ENCODE data around the gene COL28A1.

Gene COL28A1

DNA sequence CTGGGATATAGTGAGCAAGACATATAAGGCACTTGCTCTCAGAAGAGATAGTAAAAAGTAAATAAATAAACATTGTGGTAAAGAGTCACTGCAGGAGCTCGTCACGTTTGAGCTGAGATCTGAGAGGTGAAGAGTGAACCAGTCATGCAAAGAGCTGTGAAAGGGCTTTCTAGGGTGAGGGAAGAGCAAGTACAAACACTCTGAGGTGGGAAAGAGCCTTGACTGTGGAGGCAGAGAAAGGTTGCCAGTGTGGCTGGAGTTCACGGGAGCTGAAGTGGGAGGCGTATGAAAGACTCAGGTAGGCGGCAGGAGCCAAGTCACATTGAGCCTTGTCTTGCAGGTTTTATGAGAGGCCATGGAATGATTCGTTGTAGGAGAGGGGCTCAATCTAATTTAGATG lies 212.3 kb downstream of the COL28A1 start:
- Histone ChIP-seq H3K4me2 (ENCODE audit: low read depth, low read length, poor library complexity, severe bottlenecking) (no peak overlapping the region), H3K4me3 (ENCODE audit: low read length, poor library complexity, severe bottlenecking) (no peak overlapping the region)

DNA sequence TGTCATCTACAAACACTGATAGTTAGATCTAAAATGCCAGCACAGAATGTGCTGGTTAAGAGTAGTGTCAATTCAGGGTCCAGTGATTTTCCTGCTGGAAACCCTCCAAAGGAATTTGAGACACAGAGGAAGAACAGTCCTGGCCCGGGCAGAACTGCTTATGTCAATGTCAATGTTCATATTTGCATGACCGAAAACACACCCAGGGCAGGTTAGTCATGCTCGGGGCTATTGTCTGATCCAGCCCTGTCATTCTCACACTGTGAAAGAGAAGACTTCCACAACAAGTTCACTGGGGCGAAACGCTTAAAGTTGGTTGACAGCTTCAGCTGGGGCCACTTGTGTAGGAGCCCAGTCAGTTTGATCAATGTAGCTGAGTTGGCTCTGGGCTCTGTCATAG lies 214.0 kb downstream of the COL28A1 start:
- Histone ChIP-seq H3K9me3 (ENCODE audit: insufficient read depth, low read depth, low read length) (no peaks in the 10 kb centered on the region), H3K79me2 (ENCODE audit: insufficient read depth, low read length) (no peaks in the 10 kb centered on the region), H3K36me3 (ENCODE audit: insufficient read depth, low read length) (no peaks in the 10 kb centered on the region), H3K4me2 (ENCODE audit: low read depth, low read length, poor library complexity, severe bottlenecking) (no peak overlapping the region), H3K4me3 (ENCODE audit: low read length, poor library complexity, severe bottlenecking) (no peak overlapping the region), H2AFZ (ENCODE audit: low read length) (no peak overlapping the region), H3K4me1 (ENCODE audit: insufficient read depth, low read length, poor library complexity, severe bottlenecking) (no peaks in the 10 kb centered on the region), H3K9ac (ENCODE audit: low read depth, low read length, poor library complexity, severe bottlenecking) (no peak overlapping the region), H3F3A (ENCODE audit: low read depth) (no peaks in the 10 kb centered on the region), H3K9me2 (replicated peaks; ENCODE audit: low read depth, low read length) (no peaks in the 10 kb centered on the region), H4K20me1 (ENCODE audit: insufficient read depth, low read length, poor library complexity, severe bottlenecking) (no peaks in the 10 kb centered on the region), H3K27me3 (ENCODE audit: insufficient read depth, low read length, poor library complexity, severe bottlenecking) (no peaks in the 10 kb centered on the region)
- TF ChIP-seq, protein P1, sequence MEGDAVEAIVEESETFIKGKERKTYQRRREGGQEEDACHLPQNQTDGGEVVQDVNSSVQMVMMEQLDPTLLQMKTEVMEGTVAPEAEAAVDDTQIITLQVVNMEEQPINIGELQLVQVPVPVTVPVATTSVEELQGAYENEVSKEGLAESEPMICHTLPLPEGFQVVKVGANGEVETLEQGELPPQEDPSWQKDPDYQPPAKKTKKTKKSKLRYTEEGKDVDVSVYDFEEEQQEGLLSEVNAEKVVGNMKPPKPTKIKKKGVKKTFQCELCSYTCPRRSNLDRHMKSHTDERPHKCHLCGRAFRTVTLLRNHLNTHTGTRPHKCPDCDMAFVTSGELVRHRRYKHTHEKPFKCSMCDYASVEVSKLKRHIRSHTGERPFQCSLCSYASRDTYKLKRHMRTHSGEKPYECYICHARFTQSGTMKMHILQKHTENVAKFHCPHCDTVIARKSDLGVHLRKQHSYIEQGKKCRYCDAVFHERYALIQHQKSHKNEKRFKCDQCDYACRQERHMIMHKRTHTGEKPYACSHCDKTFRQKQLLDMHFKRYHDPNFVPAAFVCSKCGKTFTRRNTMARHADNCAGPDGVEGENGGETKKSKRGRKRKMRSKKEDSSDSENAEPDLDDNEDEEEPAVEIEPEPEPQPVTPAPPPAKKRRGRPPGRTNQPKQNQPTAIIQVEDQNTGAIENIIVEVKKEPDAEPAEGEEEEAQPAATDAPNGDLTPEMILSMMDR (conservative IDR thresholded peaks at IDR 0.05; ENCODE audit: low read length) = no peak
- no peak for TF ChIP-seq EZH2phosphoT487 (IDR thresholded peaks at IDR 0.05; ENCODE audit: borderline replicate concordance)

More for the DNA sequence above, 212.3 kb downstream of the COL28A1 start:
- Histone ChIP-seq H3K9me2 (replicated peaks; ENCODE audit: low read depth, low read length) (no peaks in the 10 kb centered on the region), H3K27me3 (ENCODE audit: insufficient read depth, low read length, poor library complexity, severe bottlenecking) (no peaks in the 10 kb centered on the region), H3F3A (ENCODE audit: low read depth) (no peaks in the 10 kb centered on the region), H3K4me1 (ENCODE audit: insufficient read depth, low read length, poor library complexity, severe bottlenecking) (no peaks in the 10 kb centered on the region), H3K9me3 (ENCODE audit: insufficient read depth, low read depth, low read length) (no peaks in the 10 kb centered on the region), H3K9ac (ENCODE audit: low read depth, low read length, poor library complexity, severe bottlenecking) (no peak overlapping the region), H3K36me3 (ENCODE audit: insufficient read depth, low read length) (no peaks in the 10 kb centered on the region), H3K79me2 (ENCODE audit: insufficient read depth, low read length) (no peaks in the 10 kb centered on the region), H2AFZ (ENCODE audit: low read length) (no peak overlapping the region), H4K20me1 (ENCODE audit: insufficient read depth, low read length, poor library complexity, severe bottlenecking) (no peaks in the 10 kb centered on the region)
- TF ChIP-seq, protein P1 (conservative IDR thresholded peaks at IDR 0.05; ENCODE audit: low read length) = no peak
- no peak for TF ChIP-seq EZH2phosphoT487 (IDR thresholded peaks at IDR 0.05; ENCODE audit: borderline replicate concordance)

DNA sequence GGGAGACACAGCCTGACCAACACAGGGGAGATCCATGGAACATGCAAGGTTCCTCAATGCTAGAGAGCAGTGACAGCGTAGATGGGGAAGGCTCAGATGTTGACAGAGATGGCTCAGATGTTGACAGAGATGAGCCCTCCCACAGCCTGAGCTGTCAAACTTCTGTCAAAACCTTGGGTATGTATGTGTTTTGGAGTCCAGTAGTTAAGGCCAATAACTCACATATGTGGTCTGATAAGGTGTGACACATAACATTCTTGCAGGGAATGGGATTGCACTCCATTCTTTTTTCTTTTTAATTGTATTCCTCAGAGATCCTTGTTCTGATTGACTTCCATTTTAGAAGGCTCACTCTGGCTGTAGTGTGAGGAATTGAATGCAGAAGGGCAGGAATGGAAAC lies 217.1 kb downstream of the COL28A1 start:
- Histone ChIP-seq H3K27me3 (ENCODE audit: insufficient read depth, low read length, poor library complexity, severe bottlenecking) (no peaks in the 10 kb centered on the region), H3K79me2 (ENCODE audit: insufficient read depth, low read length) (no peaks in the 10 kb centered on the region), H3K9ac (ENCODE audit: low read depth, low read length, poor library complexity, severe bottlenecking) (no peak overlapping the region), H4K20me1 (ENCODE audit: insufficient read depth, low read length, poor library complexity, severe bottlenecking) (no peaks in the 10 kb centered on the region), H3K9me3 (ENCODE audit: insufficient read depth, low read depth, low read length) (no peaks in the 10 kb centered on the region; the same call in 1 of the 2 replicates), H3K9me2 (replicated peaks; ENCODE audit: low read depth, low read length) (no peaks in the 10 kb centered on the region), H3K36me3 (ENCODE audit: insufficient read depth, low read length) (no peaks in the 10 kb centered on the region), H2AFZ (ENCODE audit: low read length) (no peak overlapping the region), H3K4me1 (ENCODE audit: insufficient read depth, low read length, poor library complexity, severe bottlenecking) (no peaks in the 10 kb centered on the region), H3K4me2 (ENCODE audit: low read depth, low read length, poor library complexity, severe bottlenecking) (no peak overlapping the region), H3F3A (ENCODE audit: low read depth) (no peaks in the 10 kb centered on the region), H3K4me3 (ENCODE audit: low read length, poor library complexity, severe bottlenecking) (no peak overlapping the region)
- TF ChIP-seq EZH2phosphoT487 (IDR thresholded peaks at IDR 0.05; ENCODE audit: borderline replicate concordance) = no peak
- TF ChIP-seq, protein P1 (conservative IDR thresholded peaks at IDR 0.05; ENCODE audit: low read length) = no peak
